ENCODE measurements around the gene ARFGAP2. TPM values are rescaled to one million over a fixed set of nuclear protein-coding genes. Genes with fewer than 3 reads are reported as not detected.

Gene ARFGAP2
- total and polyA plus RNA-seq, 4 donors: 51.2 to 140 (median 94.1) TPM

GRCh38 chr11:47172740-47173336 lies 3.8 kb downstream of the ARFGAP2 start:
- no peak overlapping the region for H3K27ac ChIP-seq (ENCODE audit: low read depth in 1 of 2, low read length in 1 of 2)
- TF ChIP-seq CTCF (IDR thresholded peaks at IDR 0.05; ENCODE audit: control extremely low read depth, extremely low read depth): no peak
- H3K4me3 ChIP-seq: no peak overlapping the region
- no peaks in the 10 kb centered on the region for H3K27me3 ChIP-seq (ENCODE audit: control insufficient read depth in 3 of 3, insufficient read depth in 3 of 3, low read length in 2 of 3)
- H3K9me3 ChIP-seq (ENCODE audit: control insufficient read depth in 4 of 4, insufficient read depth in 3 of 4, low read length in 3 of 4): no peaks in the 10 kb centered on the region
- WGBS, 2 donors: 78 to 89% methylated on average over 6 of the region's 6 CpGs
- H3K9ac ChIP-seq (ENCODE audit: insufficient read depth in 1 of 2, low read length in 2 of 2): no peak overlapping the region
- no peak for DNase-seq
- H3K4me1 ChIP-seq (ENCODE audit: control insufficient read depth in 5 of 5, insufficient read depth in 5 of 5, low read length in 5 of 5): peaks cover 0 to 23% (median 13%) of the 10 kb centered on the region in 5 donors
- ATAC-seq (ENCODE audit: insufficient read depth, low FRiP score): no peak
- H3K36me3 ChIP-seq (ENCODE audit: control insufficient read depth in 4 of 4, insufficient read depth in 4 of 4, low read length in 4 of 4): peaks cover 16 to 48% (median 38%) of the 10 kb centered on the region in 4 donors

- Histone ChIP-seq H3K9me3 (ENCODE audit: control insufficient read depth in 4 of 4, insufficient read depth in 3 of 4, low read length in 3 of 4) (no peaks in the 10 kb centered on the region), H3K9ac (ENCODE audit: insufficient read depth in 1 of 2, low read length in 2 of 2) (no peak overlapping the region), H3K36me3 (ENCODE audit: control insufficient read depth in 4 of 4, insufficient read depth in 4 of 4, low read length in 4 of 4) (peaks cover 26 to 56% (median 47%) of the 10 kb centered on the region in 4 donors), H3K4me3 (no peak overlapping the region), H3K4me1 (ENCODE audit: control insufficient read depth in 5 of 5, insufficient read depth in 5 of 5, low read length in 5 of 5) (peaks cover 0 to 15% (median 9%) of the 10 kb centered on the region in 5 donors), H3K27ac (ENCODE audit: low read depth in 1 of 2, low read length in 1 of 2) (no peak overlapping the region), H3K27me3 (ENCODE audit: control insufficient read depth in 3 of 3, insufficient read depth in 3 of 3, low read length in 2 of 3) (no peaks in the 10 kb centered on the region)
- WGBS, 2 donors: 84 to 88% methylated on average over 8 of the region's 8 CpGs
- TF ChIP-seq CTCF (IDR thresholded peaks at IDR 0.05; ENCODE audit: control extremely low read depth, extremely low read depth): no peak
- DNase-seq: no peak
- ATAC-seq (ENCODE audit: insufficient read depth, low FRiP score): no peak
Measured at GRCh38 chr11:47171856-47172255, 4.8 kb downstream of the ARFGAP2 start.

GRCh38 chr11:47171061-47171838 lies 5.4 kb downstream of the ARFGAP2 start:
- Histone ChIP-seq H3K4me3 (no peak overlapping the region), H3K27me3 (ENCODE audit: control insufficient read depth in 3 of 3, insufficient read depth in 3 of 3, low read length in 2 of 3) (no peaks in the 10 kb centered on the region), H3K9ac (ENCODE audit: insufficient read depth in 1 of 2, low read length in 2 of 2) (no peak overlapping the region), H3K9me3 (ENCODE audit: control insufficient read depth in 4 of 4, insufficient read depth in 3 of 4, low read length in 3 of 4) (no peaks in the 10 kb centered on the region), H3K36me3 (ENCODE audit: control insufficient read depth in 4 of 4, insufficient read depth in 4 of 4, low read length in 4 of 4) (peaks cover 32 to 62% (median 53%) of the 10 kb centered on the region in 4 donors), H3K27ac (ENCODE audit: low read depth in 1 of 2, low read length in 1 of 2) (no peak overlapping the region), H3K4me1 (ENCODE audit: control insufficient read depth in 5 of 5, insufficient read depth in 5 of 5, low read length in 5 of 5) (peaks cover 0 to 15% (median 9%) of the 10 kb centered on the region in 5 donors)
- 93 to 95% methylated on average over 16 of the region's 16 CpGs for WGBS, 2 donors
- TF ChIP-seq CTCF (IDR thresholded peaks at IDR 0.05; ENCODE audit: control extremely low read depth, extremely low read depth): no peak
- ATAC-seq (ENCODE audit: insufficient read depth, low FRiP score) (no peak), DNase-seq (no peak)
